NCI-H2081 treated with DMSO at 0.1 percent for 48 hours (cell line): ENCODE data around the gene SF3B6.
"Not testable (repeated sequence)": the region's sequence is repeated elsewhere in the genome, so short reads cannot be mapped to it uniquely, and the experiment has no call there.

Experiments
- DNase-seq: peaks from one replicate; lab custom pipeline; 2025; lab: John Stamatoyannopoulos, UW

The SF3B6 gene, protein sequence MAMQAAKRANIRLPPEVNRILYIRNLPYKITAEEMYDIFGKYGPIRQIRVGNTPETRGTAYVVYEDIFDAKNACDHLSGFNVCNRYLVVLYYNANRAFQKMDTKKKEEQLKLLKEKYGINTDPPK

DNA sequence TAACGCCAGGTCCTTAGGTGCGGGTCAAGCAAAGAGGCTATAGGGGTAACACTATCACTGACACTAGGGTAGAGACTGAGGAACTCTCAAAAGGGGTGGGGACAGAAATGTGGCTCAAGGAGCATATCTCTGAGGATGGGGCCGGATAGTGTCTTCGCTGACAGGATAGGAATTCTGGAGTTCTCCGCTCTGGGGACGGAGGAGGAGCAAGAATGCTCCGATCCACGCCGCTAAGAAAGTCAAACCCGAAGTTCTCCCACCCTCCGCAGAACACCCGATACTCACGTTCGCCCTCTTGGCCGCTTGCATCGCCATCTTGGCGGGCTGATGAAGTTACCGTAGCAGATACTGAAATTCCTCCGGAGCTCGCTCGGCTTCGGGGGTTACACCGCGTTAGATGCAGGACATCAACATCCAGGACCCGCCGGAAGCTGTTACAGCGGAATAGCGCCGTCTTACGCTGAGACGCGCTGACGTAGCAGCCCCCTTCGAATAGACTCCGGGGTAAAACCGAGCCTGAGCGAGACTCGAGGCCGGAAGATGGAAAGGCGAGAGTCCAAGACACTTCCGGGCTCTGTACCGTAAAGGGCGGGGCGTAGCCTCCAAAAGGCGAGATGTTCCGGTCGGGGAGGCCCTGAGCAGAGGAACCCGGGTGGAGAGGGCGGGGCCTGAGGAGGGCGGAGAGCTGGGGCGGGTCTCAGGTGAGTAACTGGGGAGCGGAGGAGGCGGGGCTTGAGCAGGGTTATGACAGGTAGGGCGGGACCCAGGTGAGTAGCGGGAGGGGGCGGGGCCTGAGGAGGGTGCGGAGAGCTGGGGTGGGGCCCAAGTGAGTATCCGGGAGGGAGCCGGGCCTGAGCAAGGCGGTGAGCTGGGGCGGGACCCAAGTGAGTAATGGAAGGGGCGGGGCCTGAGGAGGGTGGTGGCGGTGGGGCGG, at the start of gene SF3B6:
TSS of gene SF3B6 (minus strand) at position 412 of the 934 bp plus-strand sequence. CDS start at position 315, 97 bp downstream.
- DNase-seq: peak; percentile 97

GRCh38 chr2:24123922-24124580, 47.9 kb upstream of the SF3B6 start:
- no peak for DNase-seq

DNA sequence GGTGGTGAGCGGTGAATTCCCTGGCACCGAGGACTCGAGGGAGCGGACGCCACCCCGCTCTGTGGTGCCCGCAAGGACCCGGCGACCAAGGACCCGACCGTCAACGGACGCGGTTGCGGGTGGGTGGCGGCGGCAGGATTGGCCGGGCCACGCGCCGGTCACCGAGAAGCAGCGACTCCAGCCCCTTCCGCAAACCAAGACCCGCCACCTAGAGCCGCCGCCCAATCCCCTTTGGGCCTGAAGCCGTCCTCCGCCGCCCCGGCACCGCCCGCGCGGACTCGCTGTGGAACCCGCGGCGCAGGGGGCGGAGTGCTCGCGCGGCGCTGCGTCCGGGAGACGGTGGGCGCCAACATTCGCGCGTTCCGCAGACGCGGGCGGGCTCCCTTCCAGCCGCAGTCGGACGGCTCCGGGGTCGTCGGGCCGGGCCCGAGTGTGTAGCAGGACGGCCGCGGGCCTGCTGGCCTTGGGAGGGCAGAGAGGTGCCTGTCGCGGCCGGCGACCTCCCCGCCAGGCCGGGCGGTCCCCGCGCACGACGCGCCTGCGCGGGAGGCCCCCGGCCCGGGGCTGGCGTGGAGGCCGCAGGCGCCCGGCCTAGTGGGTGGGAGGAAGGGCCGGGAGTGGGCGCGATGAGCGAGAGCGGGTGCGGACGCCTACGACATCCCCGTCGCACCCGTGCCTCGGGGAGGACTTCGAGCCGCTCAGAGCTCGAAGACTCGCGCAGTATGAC, 47.2 kb upstream of the SF3B6 start, which contains the start of the genes FAM228B and PFN4:
TSS of gene FAM228B (plus strand) at position 275 of the 727 bp plus-strand sequence. CDS start 893 bp downstream, outside the sequence.
TSS of gene PFN4 (minus strand) at position 140 of the 727 bp plus-strand sequence. CDS start 799 bp downstream, outside the sequence.
- DNase-seq: peak; percentile 39

DNA sequence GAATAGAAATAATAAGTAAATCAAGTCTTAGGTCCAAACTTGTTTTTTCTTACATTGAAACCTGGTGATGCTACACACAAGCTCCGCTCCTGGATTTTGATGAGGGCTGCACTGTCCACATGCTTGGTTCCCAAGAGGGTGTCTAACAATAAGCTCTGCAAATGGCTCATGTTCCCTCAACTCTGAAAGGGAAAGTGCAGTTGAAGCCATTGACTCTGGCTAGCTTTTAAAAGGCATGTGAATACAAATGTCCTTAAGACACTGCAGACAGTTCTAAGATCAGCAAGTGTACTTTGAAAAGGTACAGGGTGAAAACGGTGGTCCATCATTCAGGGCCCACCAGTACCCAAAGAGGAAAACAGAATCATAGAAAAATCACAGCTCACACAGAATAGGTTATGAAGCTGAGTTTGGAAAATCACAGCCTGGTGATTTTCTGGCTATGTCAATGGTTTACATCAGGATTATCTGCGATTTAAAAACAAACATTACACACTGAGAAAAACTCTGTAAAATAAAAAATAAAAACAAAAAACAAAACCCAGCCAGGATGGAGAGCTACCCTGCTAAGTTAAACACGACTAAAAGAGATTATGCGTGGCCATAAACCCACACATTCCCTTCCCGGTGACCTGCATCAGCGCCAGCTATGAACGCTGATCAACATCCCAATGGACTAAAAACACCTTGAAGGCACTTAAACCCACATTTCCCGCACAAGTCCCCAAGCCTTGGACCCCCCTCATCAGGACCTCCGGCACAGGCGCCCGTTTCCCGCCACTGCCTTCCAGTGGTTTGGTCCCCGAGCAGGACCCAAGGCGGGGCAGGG, 46.5 kb upstream of the SF3B6 start:
- DNase-seq: no peak

DNA sequence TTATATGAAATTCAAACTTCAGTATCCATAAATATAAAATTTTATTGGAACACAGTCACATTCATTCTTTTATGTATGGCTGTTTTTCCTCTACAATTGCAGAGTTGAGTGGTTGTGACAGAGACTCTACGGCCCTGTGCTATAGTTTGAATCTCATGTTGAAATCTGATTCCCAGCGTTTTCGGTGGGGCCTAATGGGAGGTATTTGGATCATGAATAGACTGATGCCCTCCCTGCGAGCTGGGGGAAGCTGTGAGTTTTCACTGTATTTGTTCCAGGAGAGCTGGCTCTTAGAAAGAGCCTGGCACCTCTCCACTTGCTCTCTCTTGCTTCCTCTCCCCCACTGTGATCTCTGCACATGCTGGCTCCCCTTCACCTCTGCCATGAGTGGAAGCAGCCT, 45.3 kb upstream of the SF3B6 start:
- DNase-seq: peak; percentile 9

GRCh38 chr2:24121066-24121465, 44.9 kb upstream of the SF3B6 start:
- DNase-seq: no peak

- no peak for DNase-seq
Observed at GRCh38 chr2:24117902-24118301, 41.8 kb upstream of the SF3B6 start.

DNA sequence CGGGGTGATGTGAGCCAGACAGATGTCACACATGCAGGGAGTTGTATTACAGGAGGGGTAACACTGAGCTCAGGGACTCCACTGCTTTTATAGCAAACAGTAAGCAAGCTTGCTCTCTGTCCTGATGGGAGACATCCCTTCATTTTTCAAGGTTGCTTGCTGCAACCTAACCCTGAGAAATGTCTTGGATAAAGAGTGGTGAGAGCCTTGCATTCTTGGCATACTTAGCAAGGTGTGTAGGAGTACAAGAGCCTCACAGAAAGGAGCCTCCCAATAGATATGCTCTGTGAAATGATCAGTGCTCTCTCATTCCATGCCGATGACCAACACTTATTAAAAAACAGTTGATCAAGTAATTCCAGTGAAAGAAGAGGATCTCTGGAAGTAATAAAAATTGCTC, 38.9 kb upstream of the SF3B6 start:
- DNase-seq: no peak

GRCh38 chr2:24111407-24111901, 35.3 kb upstream of the SF3B6 start:
- no peak for DNase-seq

DNA sequence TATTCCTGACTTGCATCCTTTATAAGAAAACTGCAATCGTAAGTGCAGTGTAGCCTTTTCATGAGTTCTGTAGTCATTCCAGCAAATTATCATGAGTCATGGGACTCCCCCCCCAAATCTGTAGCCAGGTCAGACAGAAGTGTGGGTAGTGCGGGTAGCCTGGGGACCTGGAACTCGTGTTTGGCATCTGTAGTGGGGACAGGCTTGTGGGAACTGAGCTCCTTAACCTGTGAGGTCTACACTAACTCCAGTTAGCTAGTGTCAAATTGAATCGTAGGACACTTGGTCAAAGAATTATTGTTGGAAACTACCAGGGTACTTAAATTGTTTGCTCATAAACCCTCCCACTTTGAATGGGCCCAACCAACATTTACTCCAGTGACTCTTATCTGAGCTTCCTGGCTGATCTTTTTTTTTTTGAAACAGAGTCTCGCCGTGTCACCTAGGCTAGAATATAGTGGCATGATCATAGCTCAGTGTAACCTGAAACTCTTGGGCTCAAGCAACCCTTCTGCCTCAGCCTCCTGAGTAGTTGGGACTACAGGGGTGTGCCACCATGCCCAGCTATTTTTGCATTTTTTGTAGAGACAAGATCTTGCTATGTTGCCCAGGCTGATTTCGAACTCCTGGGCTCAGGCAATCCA, 34.7 kb upstream of the SF3B6 start:
- no peak for DNase-seq

DNA sequence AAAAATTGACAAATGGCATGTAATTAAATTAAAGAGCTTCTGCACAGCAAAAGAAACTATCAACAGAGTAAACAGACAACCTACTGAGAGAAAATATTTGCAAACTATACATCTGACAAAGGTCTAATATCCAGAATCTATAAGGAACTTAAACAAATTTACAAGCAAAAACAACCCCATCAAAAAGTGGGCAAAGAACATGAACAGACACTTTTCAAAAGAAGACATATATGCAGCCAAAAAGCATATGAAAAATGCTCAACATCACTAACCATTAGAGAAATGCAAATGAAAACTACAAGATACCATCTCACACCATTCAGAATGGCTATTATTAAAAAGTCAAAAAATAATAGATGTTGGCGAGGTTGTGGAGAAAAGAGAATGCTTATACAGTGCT, 33.3 kb upstream of the SF3B6 start:
- not testable (repeated sequence) for DNase-seq

- DNase-seq: no peak
Observed at GRCh38 chr2:24107336-24107735, 31.2 kb upstream of the SF3B6 start.

GRCh38 chr2:24106786-24107185, 30.7 kb upstream of the SF3B6 start:
- no peak for DNase-seq

DNA sequence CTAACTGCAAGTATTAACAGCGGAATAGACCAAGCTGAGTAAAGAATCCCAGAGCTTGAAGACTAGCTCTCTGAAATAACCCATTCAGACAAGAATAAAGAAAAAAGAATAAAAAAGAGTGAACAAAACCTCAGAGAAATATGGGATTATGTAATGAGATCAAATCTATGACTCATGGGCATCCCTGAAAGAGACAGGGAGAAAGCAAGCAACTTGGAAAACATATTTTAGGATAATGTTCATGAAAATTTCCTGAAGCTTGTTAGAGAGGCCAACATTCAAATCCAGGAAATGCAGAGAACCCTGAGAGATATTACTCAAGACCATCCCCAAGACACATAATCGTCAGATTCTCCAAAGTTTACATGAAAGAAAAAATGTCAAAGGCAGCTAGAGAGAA, 29.7 kb upstream of the SF3B6 start:
- no peak for DNase-seq

DNA sequence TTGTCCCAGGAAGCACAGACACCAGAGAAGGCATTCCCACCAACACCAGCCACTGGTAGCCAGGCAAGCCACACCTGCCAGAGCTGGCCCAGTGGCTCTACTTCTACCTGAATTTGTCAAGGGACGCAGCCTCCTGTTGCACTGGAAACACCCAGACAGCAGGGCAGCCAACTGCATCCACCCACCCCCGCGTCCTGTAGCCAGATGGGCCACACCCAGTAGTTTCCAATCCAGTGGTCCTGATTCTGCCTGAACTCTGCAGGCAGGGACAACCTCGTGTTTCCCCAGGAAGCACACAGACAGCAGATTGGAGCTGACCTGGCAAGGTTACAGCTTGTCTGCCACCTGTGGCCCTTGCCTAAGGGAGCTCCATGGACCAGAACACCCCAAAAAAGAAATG, 28.8 kb upstream of the SF3B6 start:
- DNase-seq: no peak

- DNase-seq: no peak
Observed at GRCh38 chr2:24104110-24104650, 28.1 kb upstream of the SF3B6 start.

GRCh38 chr2:24102677-24103076, 26.6 kb upstream of the SF3B6 start:
- DNase-seq: no peak

GRCh38 chr2:24101992-24102391, 25.9 kb upstream of the SF3B6 start:
- DNase-seq: no peak

GRCh38 chr2:24100732-24101131, 24.6 kb upstream of the SF3B6 start:
- DNase-seq: not testable (repeated sequence)

GRCh38 chr2:24095171-24095677, 19.1 kb upstream of the SF3B6 start:
- not testable (repeated sequence) for DNase-seq
